ENCODE measurements around the gene KNTC1. TPM values are rescaled to one million over a fixed set of nuclear protein-coding genes. Genes with fewer than 3 reads are reported as not detected.

KNTC1 gene
- total RNA-seq, 4 donors from 2014 or later, result 13.2 to 18.3 (median 15.0) TPM

- TF ChIP-seq CTCF (IDR thresholded peaks at IDR 0.05; ENCODE audit: low read depth), result no peak
Observed at GRCh38 chr12:122659579-122659978, 132.5 kb downstream of the KNTC1 start.

- TF ChIP-seq CTCF (IDR thresholded peaks at IDR 0.05; ENCODE audit: low read depth), result no peak
Observed at GRCh38 chr12:122661246-122661645, 134.2 kb downstream of the KNTC1 start.

- no peak for TF ChIP-seq CTCF (IDR thresholded peaks at IDR 0.05; ENCODE audit: low read depth)
Observed at GRCh38 chr12:122661938-122662337, 134.9 kb downstream of the KNTC1 start.

- TF ChIP-seq CTCF (IDR thresholded peaks at IDR 0.05; ENCODE audit: low read depth), result no peak
Observed at GRCh38 chr12:122665349-122665748, 138.3 kb downstream of the KNTC1 start.

- TF ChIP-seq CTCF (IDR thresholded peaks at IDR 0.05; ENCODE audit: low read depth), result no peak
Observed at GRCh38 chr12:122665759-122666158, 138.7 kb downstream of the KNTC1 start.

- TF ChIP-seq CTCF (IDR thresholded peaks at IDR 0.05; ENCODE audit: low read depth), result no peak
Observed at GRCh38 chr12:122668268-122668667, 141.2 kb downstream of the KNTC1 start.

- no peak for TF ChIP-seq CTCF (IDR thresholded peaks at IDR 0.05; ENCODE audit: low read depth)
Observed at GRCh38 chr12:122669397-122670070, 142.5 kb downstream of the KNTC1 start.
